ENCODE results near the gene MRTFA.

The MRTFA gene

DNA sequence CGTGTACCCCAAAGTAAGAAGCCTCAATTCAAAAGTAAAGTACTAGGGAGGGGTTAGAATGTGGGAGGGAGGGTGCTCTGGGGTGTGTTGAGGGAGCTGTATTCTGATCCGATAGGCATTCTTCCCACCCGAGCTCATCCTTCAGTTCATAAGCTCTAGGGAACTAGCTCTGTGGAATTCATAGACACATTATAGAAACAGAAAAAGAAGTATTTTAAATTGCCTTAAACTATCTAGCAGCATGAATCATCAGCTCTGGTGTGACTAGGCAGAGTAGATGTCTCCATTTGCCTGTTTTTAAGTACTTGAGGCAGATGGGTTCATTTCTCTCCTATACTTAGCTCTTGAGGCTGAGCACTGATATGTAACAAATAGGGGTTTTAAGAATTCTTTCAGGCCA, 273.5 kb downstream of the MRTFA start:
- H3K4me3 ChIP-seq (replicated peaks; ENCODE audit: low read depth, low read length) = no peak overlapping the region
- TF ChIP-seq CTCF (IDR thresholded peaks at IDR 0.05; ENCODE audit: low read depth, low read length, missing control alignments) = no peak
- DNase-seq (ENCODE audit: extremely low read depth, low read depth) = no peak

DNA sequence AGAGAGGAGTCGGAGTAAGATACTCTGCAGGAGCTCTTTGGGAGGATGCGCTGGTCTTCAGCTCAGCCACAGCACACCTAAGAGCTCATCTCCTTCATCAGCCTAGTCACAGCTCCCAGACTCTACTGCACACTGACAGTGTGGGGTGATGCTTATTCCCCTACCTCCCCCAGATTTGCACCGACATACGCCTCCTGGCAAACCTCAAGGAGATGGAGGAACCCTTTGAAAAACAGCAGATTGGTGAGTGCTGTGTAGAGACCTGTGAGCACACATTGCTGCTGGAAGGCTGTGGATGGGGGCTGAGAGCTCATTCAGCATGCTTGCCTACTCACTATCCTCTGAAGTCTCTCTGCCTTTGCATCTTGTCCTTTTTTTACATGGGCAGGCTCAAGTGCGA, 275.4 kb downstream of the MRTFA start:
- no peak for TF ChIP-seq CTCF (IDR thresholded peaks at IDR 0.05; ENCODE audit: low read depth, low read length, missing control alignments)
- no peak overlapping the region for H3K4me3 ChIP-seq (replicated peaks; ENCODE audit: low read depth, low read length)
- DNase-seq (ENCODE audit: extremely low read depth, low read depth) = no peak

Data from HFF-Myc (cell line).